Measurements from ENCODE around the gene RBM33.

The RBM33 gene

GRCh38 chr7:155794196-155794595 is 149.7 kb downstream of the RBM33 start:
- Histone ChIP-seq H3K4me1 (ENCODE audit: control insufficient read depth in 2 of 2, insufficient read depth in 2 of 2, low read length in 2 of 2) (peaks cover 0 to 2% of the 10 kb centered on the region in 2 donors), H3K9me3 (ENCODE audit: control insufficient read depth in 2 of 2, low read length in 2 of 2) (no peaks in the 10 kb centered on the region), H3K9ac (ENCODE audit: low read depth in 1 of 2, low read length in 2 of 2) (no peak overlapping the region), H3K27me3 (ENCODE audit: control insufficient read depth in 2 of 2, insufficient read depth in 2 of 2, low read length in 2 of 2) (peaks cover 0 to 2% of the 10 kb centered on the region in 2 donors), H3K27ac (ENCODE audit: low read depth in 2 of 2, low read length in 2 of 2) (no peak overlapping the region), H3K36me3 (ENCODE audit: control insufficient read depth in 2 of 2, insufficient read depth in 2 of 2, low read length in 2 of 2) (no peaks in the 10 kb centered on the region), H3K4me3 (ENCODE audit: low read length in 2 of 2) (no peak overlapping the region)

- Histone ChIP-seq H3K27ac (ENCODE audit: low read depth in 2 of 2, low read length in 2 of 2) (no peak overlapping the region), H3K36me3 (ENCODE audit: control insufficient read depth in 2 of 2, insufficient read depth in 2 of 2, low read length in 2 of 2) (no peaks in the 10 kb centered on the region), H3K27me3 (ENCODE audit: control insufficient read depth in 2 of 2, insufficient read depth in 2 of 2, low read length in 2 of 2) (peaks cover 2% of the 10 kb centered on the region in 2 donors), H3K9ac (ENCODE audit: low read depth in 1 of 2, low read length in 2 of 2) (no peak overlapping the region), H3K4me3 (ENCODE audit: low read length in 2 of 2) (no peak overlapping the region), H3K4me1 (ENCODE audit: control insufficient read depth in 2 of 2, insufficient read depth in 2 of 2, low read length in 2 of 2) (peaks cover 0 to 2% of the 10 kb centered on the region in 2 donors), H3K9me3 (ENCODE audit: control insufficient read depth in 2 of 2, low read length in 2 of 2) (no peaks in the 10 kb centered on the region)
These were observed 150.9 kb downstream of the RBM33 start for GRCh38 chr7:155795401-155795800.

- Histone ChIP-seq H3K4me3 (ENCODE audit: low read length in 2 of 2) (no peak overlapping the region), H3K27ac (ENCODE audit: low read depth in 2 of 2, low read length in 2 of 2) (no peak overlapping the region), H3K27me3 (ENCODE audit: control insufficient read depth in 2 of 2, insufficient read depth in 2 of 2, low read length in 2 of 2) (peaks cover 2% of the 10 kb centered on the region in 2 donors), H3K9me3 (ENCODE audit: control insufficient read depth in 2 of 2, low read length in 2 of 2) (no peaks in the 10 kb centered on the region), H3K4me1 (ENCODE audit: control insufficient read depth in 2 of 2, insufficient read depth in 2 of 2, low read length in 2 of 2) (peaks cover 0 to 2% of the 10 kb centered on the region in 2 donors), H3K36me3 (ENCODE audit: control insufficient read depth in 2 of 2, insufficient read depth in 2 of 2, low read length in 2 of 2) (no peaks in the 10 kb centered on the region), H3K9ac (ENCODE audit: low read depth in 1 of 2, low read length in 2 of 2) (no peak overlapping the region)
These were observed 151.5 kb downstream of the RBM33 start for GRCh38 chr7:155795951-155796350.

GRCh38 chr7:155796381-155797261 is 152.2 kb downstream of the RBM33 start:
- H3K9ac ChIP-seq (ENCODE audit: low read depth in 1 of 2, low read length in 2 of 2) = no peak overlapping the region
- no peak overlapping the region for H3K27ac ChIP-seq (ENCODE audit: low read depth in 2 of 2, low read length in 2 of 2)
- H3K36me3 ChIP-seq (ENCODE audit: control insufficient read depth in 2 of 2, insufficient read depth in 2 of 2, low read length in 2 of 2) = no peaks in the 10 kb centered on the region
- H3K27me3 ChIP-seq (ENCODE audit: control insufficient read depth in 2 of 2, insufficient read depth in 2 of 2, low read length in 2 of 2) = peaks cover 2 to 5% of the 10 kb centered on the region in 2 donors
- H3K9me3 ChIP-seq (ENCODE audit: control insufficient read depth in 2 of 2, low read length in 2 of 2) = no peaks in the 10 kb centered on the region
- peaks cover 0 to 2% of the 10 kb centered on the region in 2 donors for H3K4me1 ChIP-seq (ENCODE audit: control insufficient read depth in 2 of 2, insufficient read depth in 2 of 2, low read length in 2 of 2)
- H3K4me3 ChIP-seq (ENCODE audit: low read length in 2 of 2) = no peak overlapping the region

- Histone ChIP-seq H3K9ac (ENCODE audit: low read depth in 1 of 2, low read length in 2 of 2) (no peak overlapping the region), H3K9me3 (ENCODE audit: control insufficient read depth in 2 of 2, low read length in 2 of 2) (no peaks in the 10 kb centered on the region), H3K27ac (ENCODE audit: low read depth in 2 of 2, low read length in 2 of 2) (no peak overlapping the region), H3K4me1 (ENCODE audit: control insufficient read depth in 2 of 2, insufficient read depth in 2 of 2, low read length in 2 of 2) (peaks cover 0 to 2% of the 10 kb centered on the region in 2 donors), H3K36me3 (ENCODE audit: control insufficient read depth in 2 of 2, insufficient read depth in 2 of 2, low read length in 2 of 2) (no peaks in the 10 kb centered on the region), H3K27me3 (ENCODE audit: control insufficient read depth in 2 of 2, insufficient read depth in 2 of 2, low read length in 2 of 2) (peaks cover 2 to 5% of the 10 kb centered on the region in 2 donors), H3K4me3 (ENCODE audit: low read length in 2 of 2) (no peak overlapping the region)
These were observed 153.1 kb downstream of the RBM33 start for GRCh38 chr7:155797262-155798250.

GRCh38 chr7:155798673-155799439 is 154.4 kb downstream of the RBM33 start:
- no peak overlapping the region for H3K4me3 ChIP-seq (ENCODE audit: low read length in 2 of 2)
- no peak overlapping the region for H3K9ac ChIP-seq (ENCODE audit: low read depth in 1 of 2, low read length in 2 of 2)
- H3K9me3 ChIP-seq (ENCODE audit: control insufficient read depth in 2 of 2, low read length in 2 of 2) = no peaks in the 10 kb centered on the region
- peaks cover 3 to 5% of the 10 kb centered on the region in 2 donors for H3K4me1 ChIP-seq (ENCODE audit: control insufficient read depth in 2 of 2, insufficient read depth in 2 of 2, low read length in 2 of 2)
- no peak overlapping the region for H3K27ac ChIP-seq (ENCODE audit: low read depth in 2 of 2, low read length in 2 of 2)
- peaks cover 2 to 8% of the 10 kb centered on the region in 2 donors for H3K27me3 ChIP-seq (ENCODE audit: control insufficient read depth in 2 of 2, insufficient read depth in 2 of 2, low read length in 2 of 2)
- H3K36me3 ChIP-seq (ENCODE audit: control insufficient read depth in 2 of 2, insufficient read depth in 2 of 2, low read length in 2 of 2) = no peaks in the 10 kb centered on the region

GRCh38 chr7:155799514-155799913 is 155.1 kb downstream of the RBM33 start:
- H3K27me3 ChIP-seq (ENCODE audit: control insufficient read depth in 2 of 2, insufficient read depth in 2 of 2, low read length in 2 of 2) = peaks cover 2 to 8% of the 10 kb centered on the region in 2 donors
- H3K4me1 ChIP-seq (ENCODE audit: control insufficient read depth in 2 of 2, insufficient read depth in 2 of 2, low read length in 2 of 2) = peaks cover 3 to 5% of the 10 kb centered on the region in 2 donors
- H3K9ac ChIP-seq (ENCODE audit: low read depth in 1 of 2, low read length in 2 of 2) = no peak overlapping the region
- no peaks in the 10 kb centered on the region for H3K36me3 ChIP-seq (ENCODE audit: control insufficient read depth in 2 of 2, insufficient read depth in 2 of 2, low read length in 2 of 2)
- no peaks in the 10 kb centered on the region for H3K9me3 ChIP-seq (ENCODE audit: control insufficient read depth in 2 of 2, low read length in 2 of 2)
- H3K27ac ChIP-seq (ENCODE audit: low read depth in 2 of 2, low read length in 2 of 2) = no peak overlapping the region
- H3K4me3 ChIP-seq (ENCODE audit: low read length in 2 of 2) = no peak overlapping the region

GRCh38 chr7:155800301-155800700 is 155.8 kb downstream of the RBM33 start:
- H3K4me3 ChIP-seq (ENCODE audit: low read length in 2 of 2) = no peak overlapping the region
- H3K4me1 ChIP-seq (ENCODE audit: control insufficient read depth in 2 of 2, insufficient read depth in 2 of 2, low read length in 2 of 2) = peaks cover 5 to 11% of the 10 kb centered on the region in 2 donors
- H3K27ac ChIP-seq (ENCODE audit: low read depth in 2 of 2, low read length in 2 of 2) = no peak overlapping the region
- no peaks in the 10 kb centered on the region for H3K36me3 ChIP-seq (ENCODE audit: control insufficient read depth in 2 of 2, insufficient read depth in 2 of 2, low read length in 2 of 2)
- H3K9ac ChIP-seq (ENCODE audit: low read depth in 1 of 2, low read length in 2 of 2) = no peak overlapping the region
- H3K9me3 ChIP-seq (ENCODE audit: control insufficient read depth in 2 of 2, low read length in 2 of 2) = no peaks in the 10 kb centered on the region
- H3K27me3 ChIP-seq (ENCODE audit: control insufficient read depth in 2 of 2, insufficient read depth in 2 of 2, low read length in 2 of 2) = peaks cover 2 to 8% of the 10 kb centered on the region in 2 donors

GRCh38 chr7:155800741-155801267 is 156.3 kb downstream of the RBM33 start:
- Histone ChIP-seq H3K4me1 (ENCODE audit: control insufficient read depth in 2 of 2, insufficient read depth in 2 of 2, low read length in 2 of 2) (peaks cover 7 to 11% of the 10 kb centered on the region in 2 donors), H3K27ac (ENCODE audit: low read depth in 2 of 2, low read length in 2 of 2) (no peak overlapping the region), H3K9me3 (ENCODE audit: control insufficient read depth in 2 of 2, low read length in 2 of 2) (no peaks in the 10 kb centered on the region), H3K4me3 (ENCODE audit: low read length in 2 of 2) (no peak overlapping the region), H3K9ac (ENCODE audit: low read depth in 1 of 2, low read length in 2 of 2) (no peak overlapping the region), H3K27me3 (ENCODE audit: control insufficient read depth in 2 of 2, insufficient read depth in 2 of 2, low read length in 2 of 2) (peaks cover 2 to 8% of the 10 kb centered on the region in 2 donors), H3K36me3 (ENCODE audit: control insufficient read depth in 2 of 2, insufficient read depth in 2 of 2, low read length in 2 of 2) (no peaks in the 10 kb centered on the region)
